Dendritic cell treated with granulocyte-macrophage colony-stimulating factor and Interleukin-4, amounts not matched to agents 40 ng/mL and 50 ng/mL, for 4 days (primary cell): ENCODE data around the gene CTNND2.

ENCODE experiments used
- H3K27ac Mint-ChIP-seq: one replicate; pipeline ENCODE4 v1.8.0; 2022; ENCODE audit warnings: mild to moderate bottlenecking, mixed read lengths
- H3K27me3 Mint-ChIP-seq: one replicate; pipeline ENCODE4 v1.8.0; 2022; ENCODE audit warnings: mild to moderate bottlenecking, mixed read lengths
- H3K36me3 Mint-ChIP-seq: one replicate; pipeline ENCODE4 v1.8.0; 2022; ENCODE audit warnings: low read depth, mixed read lengths
- H3K4me1 Mint-ChIP-seq: one replicate; pipeline ENCODE4 v1.8.0; 2022; ENCODE audit warnings: low read depth, mixed read lengths
- H3K4me3 Mint-ChIP-seq: one replicate; pipeline ENCODE4 v1.8.0; 2022; ENCODE audit warnings: mild to moderate bottlenecking, moderate library complexity, mixed read lengths
- H3K9me3 Mint-ChIP-seq: one replicate; pipeline ENCODE4 v1.8.0; 2022; ENCODE audit warnings: mixed read lengths
- intact Hi-C: fragments of 100-400 bp; cut with micrococcal nuclease; formaldehyde crosslinking; loops from one replicate; pipeline ENCODE4 v1.15.0; 2022

The CTNND2 gene

GRCh38 chr5:11902201-11902619, 2.0 kb downstream of the CTNND2 start:
- Mint-ChIP-seq H3K9me3 (no peaks in the 10 kb centered on the region), H3K27ac (no peak overlapping the region), H3K4me1 (no peaks in the 10 kb centered on the region), H3K36me3 (no peaks in the 10 kb centered on the region), H3K27me3 (peaks cover 43% of the 10 kb centered on the region), H3K4me3 (no peak overlapping the region)
- intact Hi-C loops = no loop called here

GRCh38 chr5:11898787-11899186, 5.5 kb downstream of the CTNND2 start:
- no peaks in the 10 kb centered on the region for H3K9me3 Mint-ChIP-seq
- no peaks in the 10 kb centered on the region for H3K36me3 Mint-ChIP-seq
- H3K27ac Mint-ChIP-seq = no peak overlapping the region
- no peak overlapping the region for H3K4me3 Mint-ChIP-seq
- intact Hi-C loops = no loop called here
- no peaks in the 10 kb centered on the region for H3K4me1 Mint-ChIP-seq
- H3K27me3 Mint-ChIP-seq = peaks cover 25% of the 10 kb centered on the region

- intact Hi-C loops = no loop called here
- no peak overlapping the region for H3K27ac Mint-ChIP-seq
- H3K27me3 Mint-ChIP-seq = peaks cover 15% of the 10 kb centered on the region
- H3K36me3 Mint-ChIP-seq = no peaks in the 10 kb centered on the region
- H3K9me3 Mint-ChIP-seq = no peaks in the 10 kb centered on the region
- no peak overlapping the region for H3K4me3 Mint-ChIP-seq
- no peaks in the 10 kb centered on the region for H3K4me1 Mint-ChIP-seq
These were observed 6.5 kb downstream of the CTNND2 start for GRCh38 chr5:11897781-11898180.

GRCh38 chr5:11894992-11895391, 9.3 kb downstream of the CTNND2 start:
- no peaks in the 10 kb centered on the region for H3K36me3 Mint-ChIP-seq
- no peaks in the 10 kb centered on the region for H3K4me1 Mint-ChIP-seq
- no peaks in the 10 kb centered on the region for H3K27me3 Mint-ChIP-seq
- H3K27ac Mint-ChIP-seq = no peak overlapping the region
- no peak overlapping the region for H3K4me3 Mint-ChIP-seq
- H3K9me3 Mint-ChIP-seq = no peaks in the 10 kb centered on the region
- intact Hi-C loops = no loop called here

- H3K27me3 Mint-ChIP-seq = no peaks in the 10 kb centered on the region
- intact Hi-C loops = no loop called here
- no peak overlapping the region for H3K4me3 Mint-ChIP-seq
- no peak overlapping the region for H3K27ac Mint-ChIP-seq
- no peaks in the 10 kb centered on the region for H3K36me3 Mint-ChIP-seq
- no peaks in the 10 kb centered on the region for H3K4me1 Mint-ChIP-seq
- H3K9me3 Mint-ChIP-seq = no peaks in the 10 kb centered on the region
These were observed 11.4 kb downstream of the CTNND2 start for GRCh38 chr5:11892832-11893231.

- Mint-ChIP-seq H3K4me1 (no peaks in the 10 kb centered on the region), H3K27me3 (no peaks in the 10 kb centered on the region), H3K27ac (no peak overlapping the region), H3K36me3 (no peaks in the 10 kb centered on the region), H3K4me3 (no peak overlapping the region), H3K9me3 (no peaks in the 10 kb centered on the region)
- intact Hi-C loops = no loop called here
These were observed 13.5 kb downstream of the CTNND2 start for GRCh38 chr5:11890777-11891176.

- intact Hi-C loops = no loop called here
- Mint-ChIP-seq H3K4me1 (no peaks in the 10 kb centered on the region), H3K4me3 (no peak overlapping the region), H3K36me3 (no peaks in the 10 kb centered on the region), H3K27me3 (no peaks in the 10 kb centered on the region), H3K9me3 (no peaks in the 10 kb centered on the region), H3K27ac (no peak overlapping the region)
These were observed 16.0 kb downstream of the CTNND2 start for GRCh38 chr5:11888221-11888620.

- Mint-ChIP-seq H3K9me3 (peaks cover 9% of the 10 kb centered on the region), H3K27me3 (no peaks in the 10 kb centered on the region), H3K36me3 (no peaks in the 10 kb centered on the region), H3K4me1 (no peaks in the 10 kb centered on the region), H3K27ac (no peak overlapping the region), H3K4me3 (no peak overlapping the region)
- intact Hi-C loops = no loop called here
These were observed 25.4 kb downstream of the CTNND2 start for GRCh38 chr5:11878814-11879213.

- Mint-ChIP-seq H3K27me3 (no peaks in the 10 kb centered on the region), H3K9me3 (no peaks in the 10 kb centered on the region), H3K27ac (no peak overlapping the region), H3K36me3 (no peaks in the 10 kb centered on the region), H3K4me3 (no peak overlapping the region), H3K4me1 (no peaks in the 10 kb centered on the region)
- intact Hi-C loops = no loop called here
These were observed 30.7 kb downstream of the CTNND2 start for GRCh38 chr5:11873587-11873986.

- Mint-ChIP-seq H3K9me3 (peaks cover 6% of the 10 kb centered on the region), H3K4me3 (no peak overlapping the region), H3K4me1 (no peaks in the 10 kb centered on the region), H3K27ac (no peak overlapping the region), H3K27me3 (no peaks in the 10 kb centered on the region), H3K36me3 (no peaks in the 10 kb centered on the region)
- intact Hi-C loops = no loop called here
These were observed 35.0 kb downstream of the CTNND2 start for GRCh38 chr5:11869203-11869602.

GRCh38 chr5:11863911-11864310, 40.3 kb downstream of the CTNND2 start:
- peaks cover 15% of the 10 kb centered on the region for H3K9me3 Mint-ChIP-seq
- no peak overlapping the region for H3K4me3 Mint-ChIP-seq
- H3K27me3 Mint-ChIP-seq = no peaks in the 10 kb centered on the region
- no peaks in the 10 kb centered on the region for H3K4me1 Mint-ChIP-seq
- no peak overlapping the region for H3K27ac Mint-ChIP-seq
- intact Hi-C loops = no loop called here
- no peaks in the 10 kb centered on the region for H3K36me3 Mint-ChIP-seq

- peaks cover 18% of the 10 kb centered on the region for H3K9me3 Mint-ChIP-seq
- no peak overlapping the region for H3K4me3 Mint-ChIP-seq
- H3K27me3 Mint-ChIP-seq = no peaks in the 10 kb centered on the region
- intact Hi-C loops = no loop called here
- no peak overlapping the region for H3K27ac Mint-ChIP-seq
- H3K4me1 Mint-ChIP-seq = no peaks in the 10 kb centered on the region
- no peaks in the 10 kb centered on the region for H3K36me3 Mint-ChIP-seq
These were observed 46.9 kb downstream of the CTNND2 start for GRCh38 chr5:11857391-11857790.

- no peaks in the 10 kb centered on the region for H3K36me3 Mint-ChIP-seq
- intact Hi-C loops = no loop called here
- peaks cover 18% of the 10 kb centered on the region for H3K9me3 Mint-ChIP-seq
- no peaks in the 10 kb centered on the region for H3K4me1 Mint-ChIP-seq
- no peak overlapping the region for H3K27ac Mint-ChIP-seq
- no peak overlapping the region for H3K4me3 Mint-ChIP-seq
- no peaks in the 10 kb centered on the region for H3K27me3 Mint-ChIP-seq
These were observed 49.3 kb downstream of the CTNND2 start for GRCh38 chr5:11854936-11855335.

- Mint-ChIP-seq H3K36me3 (no peaks in the 10 kb centered on the region), H3K9me3 (peaks cover 9% of the 10 kb centered on the region), H3K4me3 (no peak overlapping the region), H3K4me1 (no peaks in the 10 kb centered on the region), H3K27me3 (no peaks in the 10 kb centered on the region), H3K27ac (no peak overlapping the region)
- intact Hi-C loops = no loop called here
These were observed 50.5 kb downstream of the CTNND2 start for GRCh38 chr5:11853796-11854195.

GRCh38 chr5:11853140-11853539, 51.1 kb downstream of the CTNND2 start:
- H3K4me3 Mint-ChIP-seq = no peak overlapping the region
- no peaks in the 10 kb centered on the region for H3K27me3 Mint-ChIP-seq
- no peaks in the 10 kb centered on the region for H3K36me3 Mint-ChIP-seq
- no peak overlapping the region for H3K27ac Mint-ChIP-seq
- intact Hi-C loops = no loop called here
- H3K9me3 Mint-ChIP-seq = peaks cover 9% of the 10 kb centered on the region
- no peaks in the 10 kb centered on the region for H3K4me1 Mint-ChIP-seq
